GM20431 (cell line): ENCODE measurements around the gene ATOH8.
"Not testable (repeated sequence)": the region's sequence is repeated elsewhere in the genome, so short reads cannot be mapped to it uniquely, and the experiment has no call there.

Experiments used
- in situ Hi-C: fragments of 300-500 bp; cut with MseI, MboI; formaldehyde crosslinking; loops from one replicate; pipeline ENCODE4 v1.15.0; 2020; ENCODE audit warnings: low sequenced_read_pairs; ENCODE audit not compliant: unreplicated experiment

ATOH8 gene, protein sequence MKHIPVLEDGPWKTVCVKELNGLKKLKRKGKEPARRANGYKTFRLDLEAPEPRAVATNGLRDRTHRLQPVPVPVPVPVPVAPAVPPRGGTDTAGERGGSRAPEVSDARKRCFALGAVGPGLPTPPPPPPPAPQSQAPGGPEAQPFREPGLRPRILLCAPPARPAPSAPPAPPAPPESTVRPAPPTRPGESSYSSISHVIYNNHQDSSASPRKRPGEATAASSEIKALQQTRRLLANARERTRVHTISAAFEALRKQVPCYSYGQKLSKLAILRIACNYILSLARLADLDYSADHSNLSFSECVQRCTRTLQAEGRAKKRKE

DNA sequence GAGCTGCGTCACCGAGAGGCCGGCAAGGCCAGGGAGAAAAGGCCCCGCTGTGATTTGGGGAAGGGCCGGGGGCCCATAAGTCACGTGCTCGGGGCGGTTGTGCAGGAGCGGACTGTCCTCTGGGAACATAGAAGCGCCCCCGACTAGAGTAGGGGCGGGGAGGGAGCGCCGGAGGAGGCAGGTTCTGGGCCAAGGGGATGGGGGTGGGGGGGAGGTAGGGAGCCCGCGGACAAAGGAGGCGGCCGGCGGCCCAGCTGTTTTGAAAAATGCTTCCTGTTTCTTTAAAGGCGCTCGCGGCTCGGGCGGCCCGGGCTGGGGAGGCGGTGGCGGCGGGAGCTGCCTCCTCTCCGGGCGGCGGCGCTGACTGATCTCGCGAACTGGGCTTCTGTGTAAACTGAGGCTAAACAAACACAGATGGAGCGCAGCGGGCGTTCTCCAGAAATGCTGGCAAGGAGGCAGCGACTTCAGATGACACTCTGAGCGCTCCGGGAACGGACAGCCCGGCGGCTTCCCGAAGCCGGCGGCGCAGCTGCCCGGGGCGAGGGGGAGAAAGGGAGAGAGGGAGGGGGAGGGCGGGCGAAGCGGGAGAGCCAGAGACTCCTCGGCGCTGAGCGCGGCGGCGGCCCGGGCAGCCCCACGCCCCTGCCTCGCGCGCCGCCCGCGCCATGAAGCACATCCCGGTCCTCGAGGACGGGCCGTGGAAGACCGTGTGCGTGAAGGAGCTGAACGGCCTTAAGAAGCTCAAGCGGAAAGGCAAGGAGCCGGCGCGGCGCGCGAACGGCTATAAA is at the start of gene ATOH8:
Gene ATOH8 (plus strand): TSS at position 467 of the 788 bp plus-strand sequence. CDS start 199 bp downstream, at position 666.
- in situ Hi-C loops, result no loop called here

DNA sequence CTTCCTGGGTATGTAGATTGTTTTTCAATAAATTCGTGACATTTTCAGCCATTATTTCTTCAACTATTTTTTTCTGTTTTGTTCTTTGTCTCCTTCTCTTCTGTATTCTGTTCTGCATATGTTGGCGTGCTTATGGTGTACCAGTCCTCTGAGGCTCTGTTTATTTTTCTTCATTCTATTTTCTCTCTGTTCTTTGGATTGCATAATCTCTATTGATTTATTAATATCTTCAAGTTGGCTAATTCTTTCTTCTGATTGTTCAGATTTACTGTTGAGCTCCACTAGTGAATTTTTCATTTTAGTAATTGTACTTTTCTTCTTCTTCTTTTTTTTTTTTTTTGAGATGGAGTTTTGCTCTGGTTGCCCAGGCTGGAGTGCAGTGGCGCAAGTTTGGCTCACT is 49.8 kb upstream of the ATOH8 start:
- in situ Hi-C loops, result no loop called here

DNA sequence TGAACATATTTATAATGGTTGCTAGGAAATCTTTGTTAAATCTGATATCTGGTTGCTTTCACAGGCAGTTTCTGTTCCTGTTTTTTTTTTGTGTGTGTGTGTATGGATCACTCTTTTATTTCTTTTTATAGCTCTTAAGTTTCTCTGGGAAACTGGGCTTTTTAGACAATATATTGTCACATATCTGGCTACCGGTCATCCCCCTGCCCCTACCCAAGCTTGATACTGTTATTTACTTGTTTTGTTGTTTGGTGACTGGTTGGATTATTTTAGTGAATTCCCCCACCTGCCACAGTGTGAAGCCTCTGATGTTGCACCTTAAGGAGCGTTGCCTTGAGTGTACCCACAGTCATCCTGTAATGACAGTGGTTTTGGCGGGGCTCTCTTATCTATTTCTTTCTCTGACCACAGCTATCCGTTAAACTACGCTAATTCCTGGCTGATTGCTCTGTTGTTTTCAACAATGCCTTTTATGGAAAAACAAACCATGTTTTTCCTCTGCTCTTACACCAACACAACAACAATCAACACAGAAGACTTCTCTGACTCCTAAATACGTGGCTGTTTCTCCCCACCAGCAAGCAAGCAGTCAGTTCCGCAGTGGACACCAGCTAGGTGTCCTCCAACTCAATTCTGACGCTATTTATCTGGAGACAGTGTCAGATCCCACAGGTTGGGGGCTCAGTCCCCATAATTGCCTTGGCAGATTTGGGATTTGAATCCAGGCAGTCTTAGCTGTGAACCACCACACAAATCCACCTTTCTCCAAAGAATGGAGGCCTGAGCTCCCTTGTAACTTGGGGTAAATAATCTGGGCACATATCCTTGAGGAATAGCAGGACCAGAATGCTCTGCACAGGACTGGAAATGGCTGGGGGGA is 48.8 kb upstream of the ATOH8 start:
- in situ Hi-C loops, result no loop called here

DNA sequence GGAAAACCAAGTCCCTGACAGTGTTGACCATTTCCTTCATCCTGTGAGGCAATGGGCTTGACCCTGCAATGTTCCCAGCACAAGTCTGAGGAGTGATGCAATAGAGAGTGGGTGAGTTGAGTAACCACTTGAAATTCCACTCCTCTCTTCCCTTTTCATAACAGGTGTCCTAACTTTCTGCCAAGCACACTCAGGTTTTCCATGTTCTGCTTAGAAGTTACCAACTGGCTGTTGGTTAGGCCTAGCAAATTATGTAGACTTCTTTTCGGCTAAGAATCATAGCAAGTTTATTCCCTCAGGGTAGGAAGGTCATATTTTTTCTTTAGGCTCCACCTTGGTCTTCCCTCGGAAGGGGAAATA is 48.1 kb upstream of the ATOH8 start:
- in situ Hi-C loops, result no loop called here

DNA sequence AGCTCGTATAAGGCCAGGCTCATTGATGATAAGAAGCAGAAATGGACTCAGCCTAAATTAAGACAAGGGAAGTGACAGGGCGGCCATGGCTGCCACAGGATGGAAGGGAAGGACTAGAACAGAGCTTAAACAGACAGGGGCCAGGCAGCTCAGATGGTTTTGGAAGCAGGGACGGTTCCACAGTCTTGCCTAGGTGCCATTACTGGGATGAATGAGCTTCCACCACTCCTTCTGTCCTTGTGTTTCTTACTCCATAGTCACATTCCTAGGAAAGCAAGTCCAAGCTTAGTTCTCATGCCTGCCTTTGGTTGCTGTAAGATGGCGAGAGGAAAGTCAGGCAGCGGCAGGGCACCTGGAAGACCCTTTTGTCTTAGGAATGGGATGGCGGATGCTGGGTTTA is 47.7 kb upstream of the ATOH8 start:
- in situ Hi-C loops, result no loop called here

DNA sequence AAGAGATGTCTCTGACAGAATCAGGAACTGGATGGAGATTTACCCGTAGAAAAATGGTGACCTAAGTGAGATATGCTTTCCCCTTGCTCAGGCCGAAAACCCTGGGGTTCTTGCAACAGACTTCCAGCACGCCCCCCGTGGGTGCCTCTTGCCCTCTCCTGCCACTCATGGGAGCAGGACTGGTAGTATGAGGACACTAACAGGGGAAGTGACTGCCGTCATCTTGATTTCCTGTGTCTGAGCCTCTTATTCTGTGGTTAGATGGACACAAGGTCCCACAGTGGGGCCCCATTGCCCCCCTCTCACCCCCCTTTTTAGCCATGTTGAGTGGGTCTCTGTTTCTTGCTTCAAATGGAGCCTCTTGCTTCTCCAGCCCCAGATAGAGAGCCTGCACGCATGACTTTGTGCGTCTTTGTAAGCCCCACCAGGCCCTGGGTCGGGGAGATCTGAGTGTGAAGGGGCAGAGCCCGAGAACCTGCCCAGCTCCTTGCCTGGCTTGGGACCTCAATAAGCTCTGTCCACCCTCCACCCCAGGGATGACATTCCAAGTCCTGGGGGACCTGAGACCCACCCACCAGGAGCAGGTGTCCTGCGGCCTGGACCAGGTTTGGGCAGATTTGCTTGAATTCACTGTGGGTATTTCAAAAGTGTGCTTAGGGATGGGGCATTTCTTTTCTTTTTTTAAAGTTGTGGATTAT is 47.0 kb upstream of the ATOH8 start:
- in situ Hi-C loops, result no loop called here

DNA sequence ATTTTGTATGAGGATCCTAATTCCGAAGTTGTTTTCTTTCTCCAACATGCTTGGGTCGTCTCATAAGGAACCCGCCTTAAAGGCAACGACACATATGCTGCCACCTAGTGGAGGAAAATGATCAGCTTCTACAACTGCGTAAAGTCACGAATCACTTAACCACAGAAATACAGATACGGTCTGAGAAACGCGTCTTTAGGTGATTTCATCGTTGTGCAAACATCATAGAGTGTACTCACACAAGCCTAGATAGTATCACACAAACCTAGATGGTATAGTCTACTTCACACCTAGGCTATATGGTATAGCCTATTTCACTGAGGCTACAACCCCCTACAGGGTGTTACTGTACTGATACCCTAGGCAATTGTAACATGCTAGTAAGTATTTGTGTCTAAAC is 46.5 kb upstream of the ATOH8 start:
- in situ Hi-C loops, result no loop called here

DNA sequence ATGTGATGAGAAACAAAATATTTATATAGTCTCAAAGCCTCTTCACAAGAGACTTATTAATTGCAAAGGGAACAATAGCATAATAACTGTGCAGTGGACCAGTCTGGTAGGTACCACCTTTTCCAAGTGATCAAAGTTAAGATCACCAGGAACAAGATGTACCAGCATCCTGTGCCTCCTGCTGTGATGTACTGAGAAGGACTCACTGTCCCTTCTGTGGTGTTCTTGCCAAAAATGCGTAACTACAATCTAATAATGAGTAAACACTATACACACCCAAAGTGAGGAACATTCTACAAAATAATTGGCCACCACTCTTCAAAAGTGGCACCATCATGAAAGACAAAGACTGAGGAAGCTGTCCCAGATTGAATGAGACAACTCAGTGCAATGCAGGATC is 45.1 kb upstream of the ATOH8 start:
- in situ Hi-C loops, result no loop called here

DNA sequence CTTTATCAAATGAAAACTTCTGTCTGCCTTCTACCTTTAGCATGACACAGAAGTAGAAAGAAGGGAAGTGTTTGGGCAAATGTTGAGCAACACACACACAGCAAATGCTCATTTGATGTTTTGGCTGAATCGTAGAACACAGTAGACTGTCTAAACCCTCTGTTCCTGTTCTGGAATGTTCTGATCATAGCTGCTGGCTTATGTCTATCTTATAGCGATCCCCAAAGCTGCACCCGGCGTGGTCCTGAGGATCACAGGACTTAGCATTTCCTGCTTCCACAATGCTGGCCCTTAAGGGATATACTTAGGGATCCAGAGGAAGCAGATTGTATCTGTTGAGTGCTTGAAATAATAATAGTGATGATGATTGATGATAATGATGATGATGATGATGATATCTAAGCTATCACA is 44.4 kb upstream of the ATOH8 start:
- in situ Hi-C loops, result no loop called here

DNA sequence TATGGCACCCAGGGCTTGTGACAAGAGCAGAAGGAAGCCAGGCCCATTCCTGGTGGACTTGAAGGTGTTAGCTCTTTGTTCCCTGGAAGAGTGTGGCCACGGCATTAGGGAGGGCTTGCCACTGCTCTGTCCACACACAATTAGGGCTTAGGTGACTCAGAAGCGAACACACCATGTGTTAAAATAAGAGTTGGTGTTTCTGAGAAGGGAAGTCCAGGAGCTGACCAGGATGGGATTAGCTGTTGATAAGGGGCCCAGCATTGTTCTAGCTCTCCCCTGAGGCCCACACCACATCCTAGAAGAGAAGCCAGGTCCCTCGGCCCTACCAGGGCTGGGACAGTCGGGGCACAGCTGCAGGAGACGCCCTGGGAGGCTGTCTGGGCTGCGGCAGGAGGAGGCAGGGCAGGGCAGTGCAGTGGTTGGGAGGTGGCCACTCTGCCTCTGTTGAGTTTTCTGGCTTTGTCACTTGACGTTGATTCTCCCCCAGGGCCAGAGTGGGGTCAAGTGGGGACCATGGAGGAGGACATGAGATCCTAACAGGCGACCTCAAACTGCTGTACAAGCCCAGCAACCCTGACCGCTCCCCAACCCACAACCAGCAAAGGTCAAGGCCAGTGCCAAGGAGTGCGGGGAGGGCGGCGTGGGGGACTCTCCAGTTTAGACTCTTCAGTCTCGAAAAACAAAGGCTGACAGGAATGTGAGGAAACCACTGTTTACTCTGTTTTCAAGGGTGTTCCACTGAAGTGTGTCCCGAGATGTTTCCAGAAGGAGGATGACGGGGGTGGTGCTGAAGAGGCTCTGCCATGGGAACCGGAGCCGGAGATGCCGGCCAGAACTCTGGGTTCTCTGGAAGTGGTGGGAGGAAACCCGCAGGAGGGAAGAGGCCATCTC is 42.9 kb upstream of the ATOH8 start:
- in situ Hi-C loops, result no loop called here

DNA sequence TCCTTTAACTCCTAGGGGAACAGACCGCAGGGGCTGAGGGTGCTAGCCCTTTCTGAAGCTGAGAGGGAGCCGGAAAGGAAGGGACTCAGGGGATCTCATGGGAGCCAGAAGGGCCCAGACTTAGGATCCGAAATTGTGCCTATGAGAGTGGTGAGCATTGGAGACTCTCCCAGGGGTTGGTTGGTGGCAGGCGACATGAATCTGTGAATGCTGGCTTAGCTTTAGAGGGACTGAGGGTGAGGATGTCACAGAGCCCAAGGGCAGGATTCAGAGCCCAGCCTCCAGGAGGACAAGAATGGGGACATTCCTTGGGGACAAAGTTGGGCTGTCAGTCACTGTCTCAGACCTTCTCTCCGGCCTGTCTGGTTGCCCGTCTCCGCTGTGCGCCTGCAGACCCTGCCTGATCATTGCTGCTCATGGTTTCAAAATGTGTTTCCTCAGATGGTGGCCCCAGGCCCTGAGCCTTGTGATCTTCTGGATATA is 42.2 kb upstream of the ATOH8 start:
- in situ Hi-C loops, result no loop called here

DNA sequence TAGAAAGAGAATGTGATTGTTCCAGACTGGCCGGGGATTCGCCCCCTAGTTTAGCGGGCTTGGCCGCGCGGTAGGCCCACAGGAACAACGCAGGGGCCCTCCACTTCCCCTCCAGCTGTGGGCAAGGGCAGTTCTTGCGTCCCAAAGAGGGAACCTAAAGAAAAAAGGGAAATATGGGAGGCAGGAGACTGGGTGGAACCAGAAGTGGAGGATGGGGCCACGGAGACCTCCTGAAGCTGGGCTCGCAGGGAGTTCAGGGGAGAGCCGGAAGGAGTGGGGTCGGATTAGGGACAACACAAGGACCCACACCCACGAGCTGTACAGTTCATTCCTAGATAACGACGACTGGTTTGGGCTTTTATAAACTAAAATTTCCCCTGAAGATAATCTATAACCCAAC is 41.5 kb upstream of the ATOH8 start:
- in situ Hi-C loops, result no loop called here

DNA sequence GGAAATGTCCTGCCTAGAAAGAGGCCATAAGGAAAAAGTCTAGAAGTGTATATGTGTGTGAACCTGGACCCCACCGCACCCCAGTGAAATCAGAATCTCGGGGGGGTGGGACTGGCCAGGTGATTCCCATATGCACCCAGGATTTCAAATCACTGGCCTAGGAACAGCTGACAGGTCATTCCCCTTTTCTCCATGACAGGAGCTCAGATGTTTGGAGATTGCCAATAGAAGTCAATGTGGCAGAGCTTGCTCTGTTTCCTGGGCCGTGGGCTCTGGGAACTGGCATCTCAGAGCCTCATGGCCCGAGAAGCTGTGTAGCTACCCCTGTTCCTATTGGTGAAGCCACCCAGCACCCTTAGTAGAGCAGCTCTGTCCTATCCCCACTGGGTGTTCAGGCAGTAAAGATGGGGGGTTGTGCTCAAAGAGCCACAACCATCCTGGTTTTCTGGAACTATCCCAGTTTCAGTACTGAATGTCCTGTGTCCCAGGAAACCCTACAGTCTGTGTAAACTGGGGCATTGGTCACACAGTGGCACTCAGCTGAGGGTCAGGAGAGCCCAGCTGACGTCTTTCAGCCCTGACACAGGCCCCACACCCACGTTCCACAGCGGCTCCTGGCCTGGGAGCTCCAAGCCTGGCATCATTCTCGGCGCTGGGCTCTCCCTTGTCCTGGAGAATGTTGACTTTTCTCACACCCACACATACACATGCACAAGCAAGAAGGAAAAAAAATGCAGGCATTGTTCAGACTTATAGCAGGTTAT is 40.8 kb upstream of the ATOH8 start:
- in situ Hi-C loops, result no loop called here

DNA sequence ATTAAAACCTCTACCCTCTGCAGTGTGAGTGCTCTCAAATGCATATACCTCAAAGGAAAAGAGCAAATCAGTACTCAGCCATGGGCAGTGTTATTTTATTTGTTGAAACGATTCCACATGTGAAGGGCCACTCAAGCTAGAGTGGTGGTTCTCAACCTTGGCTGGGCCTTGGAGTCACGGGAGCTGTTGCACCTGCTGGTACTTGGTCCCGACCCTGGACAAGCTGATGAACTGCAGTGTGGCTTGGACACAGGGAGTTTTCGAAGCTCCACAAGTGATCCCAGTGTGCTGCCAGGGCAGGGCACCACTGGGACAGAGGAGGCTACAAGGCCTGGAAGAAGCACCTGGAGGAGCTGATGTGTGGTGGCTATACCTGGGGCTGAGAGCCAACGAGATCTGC is 40.0 kb upstream of the ATOH8 start:
- in situ Hi-C loops, result no loop called here

DNA sequence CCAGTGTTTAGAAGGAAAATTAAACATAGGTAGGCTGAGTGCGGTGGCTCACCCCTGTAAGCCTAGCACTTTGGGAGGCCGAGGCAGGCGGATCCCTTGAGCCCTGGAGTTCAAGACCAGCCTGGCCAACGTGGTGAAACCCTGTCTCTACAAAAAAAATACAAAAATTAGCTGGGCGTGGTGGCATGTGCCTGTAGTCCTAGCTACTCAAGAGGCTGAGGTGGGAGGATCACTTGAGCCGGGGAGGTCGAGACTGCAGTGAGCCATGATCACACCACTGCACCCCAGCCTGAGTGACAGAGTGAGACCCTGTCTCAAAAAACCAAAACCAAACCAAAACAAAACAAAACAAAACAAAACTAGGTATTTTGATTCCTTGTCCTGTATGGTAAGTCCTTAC is 39.4 kb upstream of the ATOH8 start:
- in situ Hi-C loops, result not testable (repeated sequence)

DNA sequence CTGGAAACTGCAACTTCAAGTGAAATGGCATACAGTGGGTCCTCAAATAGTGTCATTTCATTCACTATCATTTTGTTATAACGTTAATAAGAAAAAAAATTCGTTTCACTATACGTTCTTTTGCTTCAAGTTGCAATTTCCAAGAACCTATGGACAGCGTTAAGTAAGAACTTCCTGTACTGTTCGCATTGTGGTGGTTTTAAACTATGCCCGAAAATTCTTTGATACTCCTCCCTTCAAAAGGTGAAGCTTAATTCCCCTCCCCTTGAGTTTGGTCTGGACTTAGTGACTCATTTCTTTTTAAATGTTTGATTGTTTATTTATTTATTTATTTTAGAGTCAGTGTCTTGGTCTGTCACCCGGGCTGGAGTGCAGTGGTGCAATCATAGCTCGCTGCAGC is 39.0 kb upstream of the ATOH8 start:
- in situ Hi-C loops, result no loop called here

DNA sequence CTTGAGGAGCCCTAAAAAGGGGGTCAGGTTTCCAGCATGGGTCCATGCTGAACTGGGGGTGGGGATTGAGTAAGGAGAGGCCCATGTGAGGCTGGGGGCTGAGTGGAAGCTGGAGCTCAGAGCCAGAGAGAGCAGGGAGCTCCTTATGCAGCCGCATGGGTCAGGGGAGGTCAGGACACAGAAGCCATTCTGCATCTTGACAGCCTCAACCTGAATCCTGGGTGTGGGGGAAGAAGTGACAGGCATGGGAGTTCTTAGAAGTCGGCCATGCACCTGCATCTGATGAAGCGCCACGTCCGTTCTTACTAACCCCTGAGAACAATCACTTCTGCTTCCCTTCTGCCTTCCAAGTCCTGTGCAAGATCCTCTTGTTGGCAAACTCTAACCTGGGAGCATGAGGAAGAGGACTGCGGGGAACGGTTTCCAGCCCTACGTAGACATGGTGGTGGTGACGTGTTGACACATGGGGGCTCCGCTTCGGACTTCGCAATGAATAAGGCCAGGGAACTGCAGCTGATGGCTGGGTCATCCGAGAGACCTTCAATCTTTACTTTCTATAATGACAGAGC is 37.4 kb upstream of the ATOH8 start:
- in situ Hi-C loops, result no loop called here
